GM21515 (cell line): Measurements from ENCODE around the gene PTPRD.
"Not testable (repeated sequence)": the region's sequence is repeated elsewhere in the genome, so short reads cannot be mapped to it uniquely, and the experiment has no call there.

Experiments used
- ATAC-seq: cut with Tn5 transposase; IDR thresholded peaks from one replicate; pipeline ENCODE4 v1.9.1; 2021; ENCODE audit not compliant: unreplicated experiment

PTPRD gene

GRCh38 chr9:8958358-8958757 lies 1654.4 kb downstream of the PTPRD start:
- no peak for ATAC-seq

DNA sequence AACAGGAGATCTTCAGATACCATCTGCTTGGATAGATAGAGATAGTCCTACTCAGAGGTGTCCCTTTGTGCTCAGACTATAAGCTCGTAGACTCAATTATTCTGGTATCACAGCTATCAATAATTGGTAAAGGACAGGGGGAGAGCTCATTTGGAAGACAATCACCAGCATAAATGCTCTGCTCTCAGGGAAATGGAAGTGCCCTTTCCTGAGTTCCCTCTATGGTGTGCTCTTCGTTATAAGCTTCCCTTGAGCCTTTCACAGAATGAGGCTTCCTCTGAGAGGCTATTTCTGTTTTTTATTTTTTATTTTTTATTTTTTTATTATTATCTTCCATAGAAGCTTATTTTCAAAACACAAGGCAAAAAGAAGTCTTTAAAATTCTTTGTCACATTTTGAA lies 1657.5 kb downstream of the PTPRD start:
- ATAC-seq = no peak

DNA sequence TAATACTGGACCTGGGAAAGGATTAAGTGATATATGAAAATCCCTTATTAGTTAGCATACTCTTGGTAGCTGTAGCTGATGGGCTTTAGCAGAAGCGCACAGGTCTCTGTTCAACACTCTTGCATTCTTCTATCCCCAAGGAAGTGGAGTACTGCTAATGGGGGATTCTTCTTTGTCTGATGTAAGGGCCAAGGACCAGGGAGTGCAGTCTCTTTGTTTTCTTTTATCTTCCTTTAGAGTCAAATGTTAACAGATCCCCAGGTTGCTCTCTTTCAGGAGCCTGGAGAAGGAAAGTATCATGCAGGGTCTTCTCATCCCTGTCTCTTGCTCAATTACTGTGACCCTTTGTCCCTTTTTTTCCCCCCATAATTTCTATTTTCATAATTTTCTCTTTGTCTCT lies 1666.3 kb downstream of the PTPRD start:
- ATAC-seq = no peak

DNA sequence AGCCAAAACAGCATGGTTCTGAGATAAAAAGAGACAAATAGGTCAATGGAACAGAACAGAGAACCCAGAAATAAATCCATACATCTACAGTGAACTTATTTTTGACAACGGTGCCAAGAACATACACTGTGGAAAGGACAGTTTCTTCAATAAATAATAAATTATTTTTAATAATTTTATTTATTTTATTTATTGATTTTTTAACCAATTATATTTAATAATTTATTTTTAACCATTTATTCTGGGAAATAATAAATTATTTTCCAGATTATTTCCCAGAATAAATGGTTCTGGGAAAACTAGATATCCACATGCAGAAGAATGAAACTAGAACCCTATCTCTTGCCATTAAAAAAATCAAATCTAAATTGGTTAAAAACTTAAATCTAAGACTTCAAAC lies 1669.4 kb downstream of the PTPRD start:
- ATAC-seq = no peak

- no peak for ATAC-seq
Observed at GRCh38 chr9:8940650-8941049, 1672.2 kb downstream of the PTPRD start.

- ATAC-seq = no peak
Observed at GRCh38 chr9:8926461-8926860, 1686.3 kb downstream of the PTPRD start.

DNA sequence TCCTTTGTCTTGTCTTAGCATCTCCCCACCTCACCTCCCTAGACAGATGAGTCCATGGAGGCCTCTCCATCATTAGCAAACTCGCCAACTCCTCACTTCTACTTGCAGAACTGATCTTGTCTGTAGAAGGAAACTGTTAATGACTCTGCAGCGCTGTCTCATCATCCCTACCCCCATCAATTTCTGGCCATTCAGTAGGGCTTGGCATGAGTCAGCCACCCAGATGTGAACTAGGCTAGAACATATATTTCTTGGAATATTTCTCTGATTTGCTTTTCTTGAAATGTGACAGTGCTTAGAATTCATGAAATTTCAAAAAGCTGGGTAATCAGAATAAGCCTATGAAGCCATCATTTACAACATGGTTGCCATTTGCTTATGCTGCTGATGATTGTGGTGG lies 1688.2 kb downstream of the PTPRD start:
- no peak for ATAC-seq

DNA sequence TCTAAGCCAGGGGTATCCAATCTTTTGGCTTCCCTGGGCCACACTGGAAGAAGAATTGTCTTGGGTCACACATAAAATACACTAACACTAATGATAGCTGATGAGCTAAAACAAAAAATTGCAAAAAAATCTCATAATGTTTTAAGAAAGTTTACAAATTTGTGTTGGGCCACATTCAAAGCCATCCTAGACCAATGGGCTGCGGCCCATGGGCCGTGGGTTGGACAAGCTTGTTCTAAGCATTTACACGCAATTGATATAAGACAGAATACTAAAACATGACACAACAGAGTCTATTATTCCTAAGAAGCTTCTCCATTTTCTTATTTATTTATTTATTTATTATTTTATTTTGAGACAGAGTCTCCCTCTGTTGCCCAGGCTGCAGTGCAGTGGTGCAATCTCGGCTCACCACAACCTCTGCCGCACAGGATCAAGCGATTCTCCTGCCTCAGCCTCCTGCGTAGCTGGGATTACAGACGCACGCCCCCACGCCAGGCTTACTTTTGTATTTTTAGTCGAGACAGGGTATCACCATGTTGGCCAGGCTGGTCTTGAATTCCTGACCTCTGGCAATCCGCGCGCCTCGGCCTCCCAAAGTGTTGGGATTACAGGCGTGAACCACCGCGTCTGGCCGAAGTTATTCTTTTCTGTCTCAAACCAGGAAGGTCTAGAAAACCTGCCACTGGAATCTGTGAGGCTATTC lies 1692.2 kb downstream of the PTPRD start:
- ATAC-seq = not testable (repeated sequence)

- ATAC-seq = no peak
Observed at GRCh38 chr9:8917956-8918739, 1694.7 kb downstream of the PTPRD start.

GRCh38 chr9:8916771-8917170 lies 1696.0 kb downstream of the PTPRD start:
- no peak for ATAC-seq

DNA sequence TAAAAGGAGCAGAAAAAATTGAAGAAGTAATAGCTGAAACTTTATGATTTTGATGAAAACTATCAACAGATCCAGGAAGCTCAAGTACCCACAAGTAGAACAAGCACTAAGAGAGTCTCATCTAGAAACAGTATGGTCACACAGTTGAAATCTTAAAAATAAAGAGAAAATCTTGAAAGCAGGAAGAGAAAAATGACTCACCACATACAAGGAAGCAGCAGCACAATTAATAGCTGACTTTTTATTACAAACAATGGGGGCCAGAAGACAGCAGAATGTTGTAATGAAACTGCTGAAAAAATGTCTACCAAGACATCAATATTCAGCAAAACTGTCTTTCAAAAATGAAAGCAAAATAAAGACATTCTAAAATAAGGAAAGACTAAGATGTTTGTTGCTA lies 1704.9 kb downstream of the PTPRD start:
- no peak for ATAC-seq

DNA sequence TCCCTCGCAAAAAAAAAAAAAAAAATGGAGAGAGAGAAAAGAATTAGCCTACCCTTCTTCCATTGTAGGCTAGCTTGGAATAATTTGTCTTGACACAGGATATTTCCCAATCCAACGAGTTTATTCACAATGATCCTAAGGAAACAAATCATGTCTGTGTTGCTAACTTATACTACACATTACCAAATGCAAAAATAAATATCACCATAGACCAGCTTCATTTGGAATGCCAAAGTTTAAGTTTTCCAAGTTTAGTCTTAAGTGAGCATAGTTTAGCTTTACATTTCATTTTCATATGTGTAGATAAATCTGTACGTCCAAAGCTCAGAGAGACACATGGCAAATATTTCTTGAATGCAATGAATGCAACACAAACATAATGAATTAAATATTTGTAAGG lies 1707.1 kb downstream of the PTPRD start:
- no peak for ATAC-seq

GRCh38 chr9:8904771-8905515 lies 1707.9 kb downstream of the PTPRD start:
- ATAC-seq = no peak

DNA sequence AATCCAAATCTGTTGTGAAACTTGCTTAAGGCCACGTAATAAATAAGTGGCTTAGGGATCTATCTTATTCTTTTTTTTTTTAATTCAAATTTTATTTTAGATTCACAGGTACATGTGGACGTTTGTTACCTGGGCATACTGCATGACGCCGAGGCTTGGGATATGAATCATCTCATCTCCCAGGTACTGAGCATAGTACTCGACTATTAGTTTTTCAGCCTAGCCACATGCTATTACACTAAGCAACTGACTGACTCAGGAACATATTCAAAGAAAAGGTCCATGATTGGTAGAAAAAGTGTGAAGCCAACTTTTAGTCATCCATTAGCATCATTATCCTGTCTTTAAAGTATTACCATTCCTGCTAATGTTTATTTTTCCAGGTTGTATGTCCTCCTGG lies 1709.7 kb downstream of the PTPRD start:
- ATAC-seq = no peak

GRCh38 chr9:8901146-8901545 lies 1711.7 kb downstream of the PTPRD start:
- ATAC-seq = no peak

- no peak for ATAC-seq
Observed at GRCh38 chr9:8899511-8899910, 1713.3 kb downstream of the PTPRD start.

- ATAC-seq = no peak
Observed at GRCh38 chr9:8895861-8896224, 1717.0 kb downstream of the PTPRD start.

DNA sequence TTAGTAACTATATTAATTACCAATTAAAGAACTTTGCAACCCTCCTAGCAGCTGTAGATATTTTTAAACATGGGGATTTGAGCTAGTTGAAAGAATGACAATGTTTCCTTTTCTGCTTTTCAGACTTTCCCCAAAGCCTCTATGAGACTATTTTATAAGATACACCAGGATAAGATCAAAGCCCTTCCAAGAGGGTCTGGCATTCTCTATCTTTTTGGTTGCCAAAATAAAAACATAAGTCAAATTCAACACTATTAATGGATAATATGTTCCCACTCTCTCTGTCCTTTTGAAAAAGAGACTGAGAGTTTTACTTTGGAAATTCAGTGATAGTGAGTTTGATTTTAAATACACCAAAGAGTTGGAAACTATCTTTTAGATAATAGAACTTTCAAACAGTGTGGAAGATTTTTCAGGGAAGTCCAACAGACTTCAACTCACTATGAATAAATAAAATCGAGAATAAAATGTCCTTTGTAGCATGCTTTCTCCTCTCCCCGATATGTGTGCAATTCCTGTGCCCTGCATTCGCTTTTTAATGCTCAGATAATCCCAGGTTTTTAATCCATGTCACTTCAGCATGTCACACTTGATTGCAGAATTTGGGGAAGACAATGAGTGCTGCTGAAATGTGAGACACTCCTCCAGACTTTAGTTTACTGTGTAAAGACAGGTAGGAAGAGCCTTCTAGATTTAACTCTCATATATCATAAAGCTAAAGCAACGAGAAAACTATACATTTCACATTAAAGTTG lies 1717.5 kb downstream of the PTPRD start:
- ATAC-seq = no peak

- ATAC-seq = no peak
Observed at GRCh38 chr9:8890695-8891094, 1722.1 kb downstream of the PTPRD start.

- no peak for ATAC-seq
Observed at GRCh38 chr9:8889100-8889499, 1723.7 kb downstream of the PTPRD start.

GRCh38 chr9:8888591-8888990 lies 1724.2 kb downstream of the PTPRD start:
- no peak for ATAC-seq
